Esophagus squamous epithelium (tissue), 4 donors: ENCODE results near the gene HYAL3.

Experiments used
- CTCF ChIP-seq, 6 experiments: fragments of 450-650 bp in 4 of 6; fragments of 200-600 bp in 2 of 6; sonication (generic) in 2 of 6; IDR thresholded peaks; one replicate each; pipeline ENCODE4 v1.5.1; 2016 to 2019; ENCODE audit warnings: antibody characterized with exemption in 6 of 6, mild to moderate bottlenecking in 4 of 6, moderate library complexity in 4 of 6
- POLR2A ChIP-seq, 4 donors: fragments of 450-650 bp; IDR thresholded peaks; one replicate each; pipeline ENCODE4 v1.6.1; 2017; ENCODE audit warnings: antibody characterized with exemption in 4 of 4, mild to moderate bottlenecking in 4 of 4, moderate library complexity in 3 of 4

DNA sequence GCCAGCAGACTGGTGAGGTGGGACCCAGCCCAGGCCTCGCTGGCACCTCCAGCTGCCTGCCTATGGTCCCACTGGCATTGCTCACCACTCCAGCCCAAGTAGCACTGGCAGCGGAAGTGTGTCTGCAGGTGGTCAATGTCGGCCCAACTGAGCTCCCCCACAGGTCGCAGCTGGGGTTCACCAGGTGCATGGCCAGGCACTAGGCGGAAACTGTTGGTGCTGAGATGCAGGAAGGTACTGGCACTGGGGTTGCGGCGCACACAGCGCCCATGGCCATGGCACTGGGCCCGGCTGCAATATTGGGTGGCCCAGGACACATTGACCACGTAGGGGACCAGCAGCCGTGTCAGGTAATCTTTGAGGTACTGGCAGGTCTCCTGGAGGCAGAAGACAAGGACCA is 19.0 kb upstream of the HYAL3 start:
- TF ChIP-seq CTCF (IDR thresholded peaks at IDR 0.05): no peak
- TF ChIP-seq POLR2A (IDR thresholded peaks at IDR 0.05): no peak
